ENCODE data around the gene TSPAN15.

TSPAN15 gene

GRCh38 chr10:69475433-69475830 is 24.2 kb downstream of the TSPAN15 start:
- H3K9ac ChIP-seq (ENCODE audit: low read length), result no peak overlapping the region
- no peaks in the 10 kb centered on the region for H3K79me2 ChIP-seq (ENCODE audit: insufficient read depth, low read length)
- no peaks in the 10 kb centered on the region for H3F3A ChIP-seq (ENCODE audit: insufficient read depth, low read length)
- H3K27ac ChIP-seq (ENCODE audit: low read depth, low read length, poor library complexity, severe bottlenecking), result no peak overlapping the region
- TF ChIP-seq EZH2 (IDR thresholded peaks at IDR 0.05; ENCODE audit: borderline replicate concordance, low read length) (no peak), CTCF (IDR thresholded peaks at IDR 0.05; ENCODE audit: low read length) (no peak)
- H3K9me3 ChIP-seq (ENCODE audit: low read length), result no peaks in the 10 kb centered on the region
- H2AFZ ChIP-seq (ENCODE audit: low read length), result no peak overlapping the region
- H3K4me3 ChIP-seq (ENCODE audit: low read depth, low read length, poor library complexity, severe bottlenecking), result no peak overlapping the region
- H3K4me2 ChIP-seq (ENCODE audit: low read length), result no peak overlapping the region
- H3K9me2 ChIP-seq (ENCODE audit: low read depth, low read length), result no peaks in the 10 kb centered on the region
- H4K20me1 ChIP-seq (ENCODE audit: insufficient read depth, low read length), result no peaks in the 10 kb centered on the region
- H3K27me3 ChIP-seq (ENCODE audit: insufficient read depth, low read length), result peaks cover 4% of the 10 kb centered on the region
- H3K36me3 ChIP-seq (ENCODE audit: insufficient read depth, low read length), result no peaks in the 10 kb centered on the region
- no peaks in the 10 kb centered on the region for H3K4me1 ChIP-seq (ENCODE audit: insufficient read depth, low read length, severe bottlenecking)

- Histone ChIP-seq H3F3A (ENCODE audit: insufficient read depth, low read length) (no peaks in the 10 kb centered on the region), H3K4me2 (ENCODE audit: low read length) (no peak overlapping the region), H3K9me3 (ENCODE audit: low read length) (no peaks in the 10 kb centered on the region), H3K9me2 (ENCODE audit: low read depth, low read length) (no peaks in the 10 kb centered on the region), H3K9ac (ENCODE audit: low read length) (no peak overlapping the region), H3K4me3 (ENCODE audit: low read depth, low read length, poor library complexity, severe bottlenecking) (no peak overlapping the region), H3K27ac (ENCODE audit: low read depth, low read length, poor library complexity, severe bottlenecking) (no peak overlapping the region), H2AFZ (ENCODE audit: low read length) (no peak overlapping the region), H4K20me1 (ENCODE audit: insufficient read depth, low read length) (no peaks in the 10 kb centered on the region), H3K79me2 (ENCODE audit: insufficient read depth, low read length) (no peaks in the 10 kb centered on the region), H3K27me3 (ENCODE audit: insufficient read depth, low read length) (peaks cover 4% of the 10 kb centered on the region), H3K36me3 (ENCODE audit: insufficient read depth, low read length) (no peaks in the 10 kb centered on the region), H3K4me1 (ENCODE audit: insufficient read depth, low read length, severe bottlenecking) (no peaks in the 10 kb centered on the region)
- TF ChIP-seq EZH2 (IDR thresholded peaks at IDR 0.05; ENCODE audit: borderline replicate concordance, low read length) (no peak), CTCF (IDR thresholded peaks at IDR 0.05; ENCODE audit: low read length) (no peak)
These were observed 26.8 kb downstream of the TSPAN15 start for GRCh38 chr10:69477968-69478597.

- Histone ChIP-seq H3K4me1 (ENCODE audit: insufficient read depth, low read length, severe bottlenecking) (no peaks in the 10 kb centered on the region), H3K9ac (ENCODE audit: low read length) (no peak overlapping the region), H3K79me2 (ENCODE audit: insufficient read depth, low read length) (no peaks in the 10 kb centered on the region), H3K4me3 (ENCODE audit: low read depth, low read length, poor library complexity, severe bottlenecking) (no peak overlapping the region), H3K36me3 (ENCODE audit: insufficient read depth, low read length) (no peaks in the 10 kb centered on the region), H3K4me2 (ENCODE audit: low read length) (no peak overlapping the region), H4K20me1 (ENCODE audit: insufficient read depth, low read length) (no peaks in the 10 kb centered on the region), H3K27ac (ENCODE audit: low read depth, low read length, poor library complexity, severe bottlenecking) (no peak overlapping the region), H2AFZ (ENCODE audit: low read length) (no peak overlapping the region), H3K9me2 (ENCODE audit: low read depth, low read length) (no peaks in the 10 kb centered on the region), H3K9me3 (ENCODE audit: low read length) (no peaks in the 10 kb centered on the region), H3K27me3 (ENCODE audit: insufficient read depth, low read length) (peaks cover 9% of the 10 kb centered on the region), H3F3A (ENCODE audit: insufficient read depth, low read length) (no peaks in the 10 kb centered on the region)
- TF ChIP-seq CTCF (IDR thresholded peaks at IDR 0.05; ENCODE audit: low read length), result no peak
- TF ChIP-seq EZH2 (IDR thresholded peaks at IDR 0.05; ENCODE audit: borderline replicate concordance, low read length), result no peak
These were observed 28.2 kb downstream of the TSPAN15 start for GRCh38 chr10:69479240-69480067.
